GM20000 (cell line): ENCODE results near the gene BEND7.
"Not testable (repeated sequence)": the region's sequence is repeated elsewhere in the genome, so short reads cannot be mapped to it uniquely, and the experiment has no call there.

Experiments
- DNase-seq: peaks from one replicate; pipeline ENCODE4 v3.0.0; 2012; ENCODE audit warnings: low spot score
- CTCF ChIP-seq: IDR thresholded peaks from 2 replicates; pipeline ENCODE4 v1.5.1; 2012; ENCODE audit warnings: mild to moderate bottlenecking, control low read depth; ENCODE audit errors: extremely low read depth, missing control alignments

Gene BEND7

GRCh38 chr10:13559124-13559700 lies 30.4 kb upstream of the BEND7 start:
- no peak for TF ChIP-seq CTCF

GRCh38 chr10:13555884-13556510 lies 27.2 kb upstream of the BEND7 start:
- DNase-seq = no peak
- TF ChIP-seq CTCF = no peak

More at GRCh38 chr10:13559124-13559700, 30.4 kb upstream of the BEND7 start:
- no peak for DNase-seq

- no peak for DNase-seq
- TF ChIP-seq CTCF = no peak
These were observed 22.0 kb upstream of the BEND7 start for GRCh38 chr10:13550802-13551201.

GRCh38 chr10:13542533-13542932 lies 13.7 kb upstream of the BEND7 start:
- no peak for TF ChIP-seq CTCF
- DNase-seq = no peak

GRCh38 chr10:13537985-13538384 lies 9.2 kb upstream of the BEND7 start:
- DNase-seq = not testable (repeated sequence)

- peak; percentile 66 for DNase-seq
- peak; percentile 8 for TF ChIP-seq CTCF
These were observed 8.0 kb upstream of the BEND7 start for GRCh38 chr10:13536674-13537366.

GRCh38 chr10:13535346-13535745 lies 6.5 kb upstream of the BEND7 start:
- DNase-seq = no peak
- TF ChIP-seq CTCF = no peak

GRCh38 chr10:13529714-13529973 lies 830 bp upstream of the BEND7 start:
- TF ChIP-seq CTCF = no peak
- no peak for DNase-seq
